Panc1 (cell line): ENCODE results near the gene ZNF784. TPM values are rescaled to one million over a fixed set of nuclear protein-coding genes. Genes with fewer than 3 reads are reported as not detected.

Experiments used
- ATAC-seq: fragments of 200-7000 bp; cut with Tn5 transposase; 2 replicates; pipeline ENCODE4 v1.9.1; 2020; ENCODE audit warnings: mild to moderate bottlenecking, moderate library complexity
- BruUV-seq: library from RNA; stranded (reverse); fragments of 400-500 nt; replicated peaks from 2 replicates; lab custom pipeline; 2021; lab: Mats Ljungman, UMichigan
- CTCF ChIA-PET: fragments of 300-600 bp; sonication (Branson Sonifier 250); formaldehyde crosslinking; loops from one replicate; lab custom pipeline; 2022; ENCODE audit warnings: antibody characterized with exemption; lab: Charles Lee
- POLR2A ChIA-PET: fragments of 300-600 bp; sonication (Branson Sonifier 250); formaldehyde crosslinking; loops from one replicate; lab custom pipeline; 2022; ENCODE audit warnings: antibody characterized with exemption; lab: Charles Lee
- DNase-seq: peaks from one replicate; pipeline ENCODE4 v3.0.0-alpha.2; 2010; ENCODE audit warnings: low read depth, low spot score
- H3K27ac ChIP-seq: 2 replicates; pipeline ENCODE4 v1.5.1; 2011; ENCODE audit warnings: mild to moderate bottlenecking, low read length, inconsistent platforms
- H3K27me3 ChIP-seq: fragments of 200-500 bp; sonication (Bioruptor generic); 2 replicates; pipeline ENCODE4 v1.6.0; 2014; ENCODE audit warnings: low read length, inconsistent platforms; ENCODE audit not compliant: control insufficient read depth, insufficient read depth
- H3K36me3 ChIP-seq: fragments of 200-500 bp; sonication (Bioruptor generic); 2 replicates; pipeline ENCODE4 v1.5.1; 2014; ENCODE audit warnings: inconsistent platforms, mild to moderate bottlenecking, low read length, moderate library complexity; ENCODE audit not compliant: control insufficient read depth, insufficient read depth
- H3K4me1 ChIP-seq: 2 replicates; pipeline ENCODE4 v1.5.1; 2011; ENCODE audit warnings: inconsistent platforms, mild to moderate bottlenecking, low read length, moderate library complexity; ENCODE audit not compliant: control insufficient read depth, insufficient read depth
- H3K4me3 ChIP-seq, 2 experiments: 2 replicates each; pipeline ENCODE4 v1.5.1; 2011 to 2012; ENCODE audit warnings: low read depth in 2 of 2, low read length in 2 of 2, mild to moderate bottlenecking in 2 of 2, inconsistent platforms in 1 of 2, moderate library complexity in 1 of 2
- H3K9me3 ChIP-seq: fragments of 200-500 bp; sonication (Bioruptor generic); 2 replicates; pipeline ENCODE4 v1.5.1; 2014; ENCODE audit warnings: low read depth, mild to moderate bottlenecking, inconsistent platforms, low read length, moderate library complexity; ENCODE audit not compliant: control insufficient read depth, insufficient read depth
- POLR2AphosphoS5 ChIP-seq: IDR thresholded peaks from 2 replicates; pipeline ENCODE4 v1.6.1; 2012; ENCODE audit warnings: mild to moderate bottlenecking, low read depth, low read length, moderate library complexity
- REST ChIP-seq, 2 experiments: IDR thresholded peaks; 2 replicates each; pipeline ENCODE4 v1.6.1; 2011 to 2012; ENCODE audit warnings: low read depth in 2 of 2, control low read depth in 1 of 2, low read length in 1 of 2, mild to moderate bottlenecking in 1 of 2, moderate library complexity in 1 of 2; ENCODE audit not compliant: insufficient read depth in 1 of 2
- SIN3A ChIP-seq: IDR thresholded peaks from 2 replicates; pipeline ENCODE4 v1.6.1; 2012; ENCODE audit warnings: low read depth, mild to moderate bottlenecking, low read length, moderate library complexity, borderline replicate concordance; ENCODE audit not compliant: insufficient read depth
- TCF7L2 ChIP-seq: IDR thresholded peaks from 2 replicates; pipeline ENCODE4 v1.6.1; 2011; ENCODE audit warnings: mild to moderate bottlenecking, low read depth, low read length, inconsistent platforms
- in situ Hi-C: cut with HindIII; loops from 2 replicates; pipeline ENCODE4 v1.10.0; 2016; ENCODE audit warnings: low sequenced_read_pairs, low pct_unique_long_range_greater_than_20kb
- intact Hi-C: fragments of 100-400 bp; cut with micrococcal nuclease; formaldehyde crosslinking; loops from one replicate; pipeline ENCODE4 v1.10.0; 2022; ENCODE audit not compliant: unreplicated experiment
- total RNA-seq: library from RNA; stranded (reverse); gene quantifications from one replicate; pipeline ENCODE4 v1.2.1, GENCODE V29; 2021; ENCODE audit not compliant: unreplicated experiment
- TF ChIP-seq, protein P1 (sequence below): fragments of 450-650 bp; IDR thresholded peaks from 2 replicates; pipeline ENCODE4 v1.5.1; 2017; ENCODE audit warnings: mild to moderate bottlenecking

ZNF784 gene
- total RNA-seq, 1 experiment from 2014 or later: 8.9 TPM

DNA sequence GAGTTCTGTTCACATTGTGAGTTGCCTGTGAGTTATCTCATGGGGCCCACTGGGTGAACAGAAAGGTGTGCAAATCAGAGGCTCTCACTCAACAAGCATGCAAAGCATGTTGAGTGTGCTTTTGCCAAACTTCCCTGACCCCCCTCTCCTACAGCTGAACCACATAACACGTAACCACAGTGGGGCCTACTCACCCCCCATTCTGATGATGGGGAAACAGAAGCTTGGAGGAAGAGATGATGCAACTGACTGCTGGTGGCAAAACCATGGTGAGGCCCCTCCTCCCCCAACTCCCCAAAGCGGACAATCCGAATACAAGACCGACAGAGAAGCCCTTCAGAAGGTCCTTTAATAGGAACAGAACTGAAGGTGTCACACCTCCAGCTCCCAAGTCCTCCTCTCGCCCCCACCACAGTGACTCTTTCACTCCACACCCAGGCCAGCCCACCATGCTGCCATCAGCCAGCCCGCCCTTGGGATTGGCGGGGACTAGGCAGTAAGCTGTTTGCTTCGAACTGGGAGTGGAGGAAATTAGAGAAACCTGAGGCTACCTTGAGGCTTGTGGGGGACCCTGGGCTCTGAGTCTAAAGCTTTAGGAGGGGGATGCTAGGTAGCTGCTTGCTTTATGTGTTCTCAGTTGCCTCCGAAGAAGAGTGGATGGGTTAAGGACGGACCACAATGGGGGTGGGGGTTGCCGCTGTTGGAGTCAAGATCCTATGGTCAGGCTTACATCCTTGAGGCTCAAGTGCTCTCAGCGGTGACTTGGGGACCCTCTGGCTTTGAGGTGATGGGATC is 3.8 kb downstream of the ZNF784 start:
- Histone ChIP-seq H3K36me3 (no peaks in the 10 kb centered on the region), H3K27me3 (no peaks in the 10 kb centered on the region), H3K4me1 (0 out of 2 replicates have a peak, but pooled peaks cover 3% of the 10 kb centered on the region), H3K4me3 (no peak overlapping the region), H3K9me3 (no peaks in the 10 kb centered on the region), H3K27ac (no peak overlapping the region)
- intact Hi-C loops: no loop called here
- POLR2A ChIA-PET: no interaction called here
- CTCF ChIA-PET: no interaction called here
- no peak for DNase-seq
- in situ Hi-C loops: no loop called here
- no peak for ATAC-seq
- TF ChIP-seq, protein P1, sequence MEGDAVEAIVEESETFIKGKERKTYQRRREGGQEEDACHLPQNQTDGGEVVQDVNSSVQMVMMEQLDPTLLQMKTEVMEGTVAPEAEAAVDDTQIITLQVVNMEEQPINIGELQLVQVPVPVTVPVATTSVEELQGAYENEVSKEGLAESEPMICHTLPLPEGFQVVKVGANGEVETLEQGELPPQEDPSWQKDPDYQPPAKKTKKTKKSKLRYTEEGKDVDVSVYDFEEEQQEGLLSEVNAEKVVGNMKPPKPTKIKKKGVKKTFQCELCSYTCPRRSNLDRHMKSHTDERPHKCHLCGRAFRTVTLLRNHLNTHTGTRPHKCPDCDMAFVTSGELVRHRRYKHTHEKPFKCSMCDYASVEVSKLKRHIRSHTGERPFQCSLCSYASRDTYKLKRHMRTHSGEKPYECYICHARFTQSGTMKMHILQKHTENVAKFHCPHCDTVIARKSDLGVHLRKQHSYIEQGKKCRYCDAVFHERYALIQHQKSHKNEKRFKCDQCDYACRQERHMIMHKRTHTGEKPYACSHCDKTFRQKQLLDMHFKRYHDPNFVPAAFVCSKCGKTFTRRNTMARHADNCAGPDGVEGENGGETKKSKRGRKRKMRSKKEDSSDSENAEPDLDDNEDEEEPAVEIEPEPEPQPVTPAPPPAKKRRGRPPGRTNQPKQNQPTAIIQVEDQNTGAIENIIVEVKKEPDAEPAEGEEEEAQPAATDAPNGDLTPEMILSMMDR: no peak
- TF ChIP-seq TCF7L2 (no peak), REST (IDR thresholded peaks at IDR 0.05; ENCODE audit: insufficient read depth in 1 of 2, low read depth in 2 of 2, low read length in 1 of 2) (no peak), SIN3A (no peak), POLR2AphosphoS5 (no peak)
- no TSS peak for BruUV-seq

GRCh38 chr19:55619286-55619685 is 5.1 kb downstream of the ZNF784 start:
- Histone ChIP-seq H3K27me3 (no peaks in the 10 kb centered on the region), H3K36me3 (no peaks in the 10 kb centered on the region), H3K9me3 (no peaks in the 10 kb centered on the region), H3K27ac (no peak overlapping the region), H3K4me3 (no peak overlapping the region), H3K4me1 (no peaks in the 10 kb centered on the region)
- ATAC-seq: no peak
- BruUV-seq: TSS peak; percentile 55
- DNase-seq: no peak
- TF ChIP-seq POLR2AphosphoS5 (0 out of 2 replicates have a peak, but pooled peaks have one; percentile 32), TCF7L2 (no peak)
- intact Hi-C loops (no loop called here), in situ Hi-C loops (no loop called here)
- POLR2A ChIA-PET: no interaction called here
- CTCF ChIA-PET: interaction anchor here (0.7 kb wide), 2 partner anchors 8 to 20 kb away, joined by 3 to 7 read pairs; partner anchors contain the start of gene FIZ1

GRCh38 chr19:55618426-55618825 is 5.9 kb downstream of the ZNF784 start:
- intact Hi-C loops (no loop called here), in situ Hi-C loops (no loop called here)
- no peaks in the 10 kb centered on the region for H3K36me3 ChIP-seq
- no peak overlapping the region for H3K4me3 ChIP-seq
- ChIA-PET POLR2A (interaction anchor here (0.7 kb wide), 2 partner anchors 20 to 45 kb away, joined by 9 to 14 read pairs; no protein-coding TSS in a partner anchor), CTCF (no interaction called here)
- no peaks in the 10 kb centered on the region for H3K4me1 ChIP-seq
- H3K27me3 ChIP-seq: no peaks in the 10 kb centered on the region
- TF ChIP-seq, protein P1: no peak
- no peak for TF ChIP-seq POLR2AphosphoS5
- TF ChIP-seq REST (IDR thresholded peaks at IDR 0.05; ENCODE audit: insufficient read depth in 1 of 2, low read depth in 2 of 2, low read length in 1 of 2): no peak
- TF ChIP-seq SIN3A: no peak
- no peak for TF ChIP-seq TCF7L2
- BruUV-seq: no TSS peak
- no peak overlapping the region for H3K27ac ChIP-seq
- no peak for DNase-seq
- ATAC-seq: no peak
- no peaks in the 10 kb centered on the region for H3K9me3 ChIP-seq
